Retina (tissue), 1 donor: ENCODE measurements around the gene CYP2U1.
"Not testable (repeated sequence)": the region's sequence is repeated elsewhere in the genome, so short reads cannot be mapped to it uniquely, and the experiment has no call there.

ENCODE experiments used
- DNase-seq: peaks from one replicate; pipeline ENCODE4 v3.0.0-alpha.2; 2016

CYP2U1 gene

DNA sequence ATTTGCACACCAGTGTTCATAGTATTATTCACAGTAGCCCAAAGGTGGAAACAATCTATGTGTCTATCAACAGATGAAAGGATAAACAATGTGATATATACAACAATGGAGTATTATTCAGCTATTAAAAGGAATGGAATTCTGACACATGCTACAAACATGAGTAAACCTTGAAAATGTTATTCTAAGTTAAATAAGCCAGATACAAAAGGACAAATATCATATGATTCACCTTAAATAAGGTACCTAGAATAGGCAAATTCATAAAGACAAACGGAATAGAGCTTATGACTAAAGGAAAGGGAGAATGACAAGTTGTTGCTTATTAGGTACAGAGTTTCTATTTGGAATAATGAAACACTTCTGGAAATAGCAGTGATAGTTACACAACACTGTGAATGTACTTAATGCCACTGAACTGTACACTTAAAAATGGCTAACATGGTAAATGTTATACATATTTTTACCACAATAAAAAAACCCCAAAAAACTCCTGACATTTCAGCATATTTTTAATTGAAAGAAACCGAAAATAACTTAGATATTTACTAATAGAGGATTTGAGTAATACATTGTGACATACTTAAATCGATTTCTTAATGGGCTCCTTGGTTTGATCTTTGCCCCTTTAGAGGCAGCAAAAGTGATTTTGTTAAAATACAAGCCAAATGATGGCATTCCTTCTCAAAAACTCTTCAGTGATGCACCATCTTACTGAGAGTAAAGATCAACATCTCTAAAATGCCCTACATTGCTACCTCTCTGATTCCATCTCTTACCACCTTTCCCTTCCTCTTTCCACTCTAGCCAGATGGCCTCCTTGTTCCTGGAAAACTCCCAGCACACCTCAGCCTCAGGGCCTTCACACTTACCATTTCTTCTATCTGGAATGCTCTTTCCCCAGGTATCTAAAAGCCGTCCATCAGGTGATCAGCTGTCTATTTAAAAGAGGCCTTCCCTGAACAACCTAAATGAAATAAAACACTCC is 8.6 kb upstream of the CYP2U1 start:
- no peak for DNase-seq

- not testable (repeated sequence) for DNase-seq
These were observed 5.6 kb upstream of the CYP2U1 start for GRCh38 chr4:107925713-107926112.

- DNase-seq: not testable (repeated sequence)
These were observed 4.5 kb upstream of the CYP2U1 start for GRCh38 chr4:107926875-107927274.

DNA sequence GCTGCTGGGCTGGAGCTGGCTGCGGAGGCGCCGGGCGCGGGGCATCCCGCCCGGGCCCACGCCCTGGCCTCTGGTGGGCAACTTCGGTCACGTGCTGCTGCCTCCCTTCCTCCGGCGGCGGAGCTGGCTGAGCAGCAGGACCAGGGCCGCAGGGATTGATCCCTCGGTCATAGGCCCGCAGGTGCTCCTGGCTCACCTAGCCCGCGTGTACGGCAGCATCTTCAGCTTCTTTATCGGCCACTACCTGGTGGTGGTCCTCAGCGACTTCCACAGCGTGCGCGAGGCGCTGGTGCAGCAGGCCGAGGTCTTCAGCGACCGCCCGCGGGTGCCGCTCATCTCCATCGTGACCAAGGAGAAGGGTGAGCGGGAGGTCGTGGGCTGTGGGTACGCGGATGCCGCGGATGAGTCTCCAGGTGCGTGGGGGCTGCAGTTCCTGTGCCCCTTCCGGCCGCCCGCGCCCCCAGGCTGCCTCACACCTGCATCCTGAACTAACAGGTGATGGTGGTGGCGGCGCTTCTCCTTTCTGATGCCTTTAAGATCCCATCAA is 499 bp downstream of the CYP2U1 start:
- peak; percentile 83 for DNase-seq

DNA sequence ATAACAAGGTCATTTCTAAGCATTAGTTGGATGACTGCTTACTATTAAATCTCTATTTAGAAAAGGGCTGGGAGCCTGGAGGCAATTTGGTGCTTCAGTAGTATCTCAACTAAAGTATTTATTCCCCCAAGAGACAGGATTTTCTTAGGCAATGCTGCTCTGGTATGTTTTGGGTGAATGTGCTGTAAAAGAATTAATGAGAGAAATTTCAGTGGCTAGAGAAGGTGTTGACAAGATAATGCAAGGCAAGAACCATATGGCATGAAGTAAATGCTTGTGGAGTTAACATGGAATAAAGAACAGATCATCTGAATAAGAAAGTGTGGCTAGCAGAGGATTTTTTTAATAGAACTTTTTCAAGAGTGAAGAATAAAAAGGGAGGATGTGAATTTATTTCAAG is 3.9 kb downstream of the CYP2U1 start:
- DNase-seq: no peak

DNA sequence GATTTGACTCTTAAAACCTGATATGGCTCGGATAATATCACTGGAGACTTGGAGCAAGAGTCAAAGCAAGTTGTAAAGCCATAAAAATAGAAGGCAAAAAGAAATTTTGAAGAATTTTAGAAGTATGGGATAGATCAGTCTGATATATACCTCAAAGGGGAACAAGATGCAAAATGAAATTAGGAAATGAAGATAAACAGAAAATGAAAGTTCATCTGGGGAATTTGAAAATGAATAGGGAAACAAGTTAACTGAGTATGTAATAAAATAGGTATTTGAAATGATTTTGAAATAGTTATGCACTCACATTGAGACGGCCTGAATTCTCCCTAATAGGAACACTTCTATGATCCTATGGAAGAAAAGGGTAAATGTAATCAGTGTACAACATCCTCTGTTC is 5.7 kb downstream of the CYP2U1 start:
- no peak for DNase-seq

DNA sequence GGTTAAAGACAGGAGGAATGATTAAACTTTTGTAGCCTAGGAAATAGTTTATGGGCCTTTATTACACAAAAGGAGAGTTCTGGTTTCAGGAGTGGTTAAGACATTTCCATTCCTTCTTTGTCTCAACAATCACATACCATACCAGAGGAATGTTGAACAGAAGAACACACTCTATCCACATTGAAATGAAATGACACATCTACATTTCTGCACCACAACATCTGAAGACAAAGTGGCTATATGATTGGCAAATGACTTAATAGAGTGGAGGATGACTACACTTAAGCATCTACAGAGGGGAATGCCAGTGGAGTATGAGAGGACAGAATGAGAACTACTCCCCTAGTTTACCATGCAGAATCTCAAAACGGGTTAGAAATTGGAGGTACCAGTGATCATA is 8.0 kb downstream of the CYP2U1 start:
- no peak for DNase-seq

- DNase-seq: no peak
These were observed 14.5 kb downstream of the CYP2U1 start for GRCh38 chr4:107945809-107946208.

DNA sequence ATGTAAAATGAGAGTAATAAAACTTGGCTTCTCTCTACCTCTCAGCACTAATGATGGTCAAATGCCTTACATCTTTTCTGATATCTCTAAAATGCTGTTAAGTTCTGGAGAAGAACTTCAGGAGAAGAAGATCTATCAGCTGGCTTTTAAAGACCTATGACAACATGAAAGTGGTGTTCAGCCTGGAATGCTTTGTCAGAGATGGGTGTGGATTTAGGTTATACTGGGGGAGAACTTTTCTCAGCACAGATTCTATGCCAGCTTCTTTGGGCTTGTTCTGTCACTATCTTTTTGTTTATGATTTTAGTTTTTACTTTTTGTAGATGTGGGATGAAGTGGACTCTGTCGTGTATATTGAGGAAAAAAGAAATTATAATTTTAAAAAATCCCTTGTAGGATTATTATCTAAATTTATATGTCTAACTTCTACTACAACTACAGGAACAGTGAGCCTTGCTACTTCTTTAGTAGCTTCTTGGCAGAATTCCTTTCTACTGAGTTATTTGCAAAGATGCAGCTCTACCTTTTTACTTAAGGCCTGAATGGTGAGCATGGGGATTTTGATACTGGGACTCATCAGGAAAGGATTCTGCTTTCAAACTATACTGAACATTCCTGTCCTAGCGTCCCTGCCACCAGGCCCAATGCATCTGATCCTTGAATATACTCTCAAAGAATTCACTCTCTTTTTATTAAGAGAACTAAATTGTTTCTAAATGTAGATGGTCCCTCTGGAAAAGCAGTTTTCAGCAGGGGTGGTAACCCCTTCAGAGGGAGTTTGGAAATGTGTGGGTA is 19.6 kb downstream of the CYP2U1 start:
- no peak for DNase-seq

DNA sequence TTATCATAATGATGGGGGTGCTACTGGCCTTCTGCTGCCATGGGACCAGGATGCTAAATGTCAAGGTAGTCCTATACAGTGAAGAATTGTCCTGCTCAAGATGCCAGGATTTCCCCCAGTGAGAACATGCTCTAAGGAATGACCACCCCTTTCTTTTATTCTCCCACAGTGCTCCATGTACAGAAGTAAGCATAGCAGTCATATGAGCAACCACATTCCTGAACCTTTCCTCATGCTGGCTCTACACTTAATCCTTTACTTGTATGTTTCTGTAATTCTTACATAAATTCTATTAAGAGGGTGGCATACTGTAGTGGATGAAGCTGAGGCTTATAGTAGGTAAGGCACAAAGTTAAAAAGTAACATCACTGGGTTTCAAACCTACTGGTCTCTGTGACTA is 20.2 kb downstream of the CYP2U1 start:
- no peak for DNase-seq

GRCh38 chr4:107956011-107956410 is 24.7 kb downstream of the CYP2U1 start:
- DNase-seq: no peak

DNA sequence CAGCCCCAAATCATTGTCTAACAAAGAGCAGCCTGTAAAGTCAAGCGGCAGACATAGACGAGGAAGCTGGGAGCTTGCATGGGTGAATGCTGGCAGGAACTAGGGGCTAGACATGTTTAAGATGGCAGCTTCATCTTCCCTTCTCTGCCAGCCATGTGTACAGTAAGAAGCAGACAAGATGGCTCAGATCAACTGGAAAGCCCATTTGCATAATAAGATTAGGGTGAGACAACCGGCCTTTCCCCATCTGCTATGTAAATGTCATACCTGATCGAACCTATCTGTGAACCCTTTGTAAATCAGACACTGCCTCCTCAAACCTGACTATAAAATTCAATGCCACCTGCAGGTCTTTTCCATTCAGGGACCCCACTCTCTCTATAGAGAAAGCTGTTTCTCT is 35.6 kb downstream of the CYP2U1 start:
- DNase-seq: peak; percentile 1

GRCh38 chr4:107967519-107967918 is 36.2 kb downstream of the CYP2U1 start:
- DNase-seq: not testable (repeated sequence)

GRCh38 chr4:107967921-107968320 is 36.6 kb downstream of the CYP2U1 start:
- DNase-seq: not testable (repeated sequence)

GRCh38 chr4:107970063-107970798 is 38.9 kb downstream of the CYP2U1 start:
- DNase-seq: no peak

DNA sequence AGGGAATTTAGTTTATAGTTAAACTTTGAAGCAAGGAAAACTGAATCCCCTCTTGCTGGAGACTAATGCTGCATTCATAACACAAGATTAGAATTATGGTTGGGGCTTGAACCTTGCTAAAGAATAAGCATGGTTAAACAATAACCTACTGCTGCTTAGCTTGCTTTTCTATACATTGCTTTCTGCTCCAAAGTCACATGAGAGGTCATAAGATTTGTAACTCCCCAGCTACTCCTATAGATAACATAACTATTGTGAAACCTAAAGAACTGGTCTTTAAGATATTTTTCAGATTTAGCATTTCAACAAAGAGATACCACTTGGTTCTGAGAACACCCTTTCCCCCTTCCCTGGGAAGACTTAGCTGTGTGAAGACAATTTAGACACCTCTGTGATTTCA is 41.3 kb downstream of the CYP2U1 start:
- no peak for DNase-seq

DNA sequence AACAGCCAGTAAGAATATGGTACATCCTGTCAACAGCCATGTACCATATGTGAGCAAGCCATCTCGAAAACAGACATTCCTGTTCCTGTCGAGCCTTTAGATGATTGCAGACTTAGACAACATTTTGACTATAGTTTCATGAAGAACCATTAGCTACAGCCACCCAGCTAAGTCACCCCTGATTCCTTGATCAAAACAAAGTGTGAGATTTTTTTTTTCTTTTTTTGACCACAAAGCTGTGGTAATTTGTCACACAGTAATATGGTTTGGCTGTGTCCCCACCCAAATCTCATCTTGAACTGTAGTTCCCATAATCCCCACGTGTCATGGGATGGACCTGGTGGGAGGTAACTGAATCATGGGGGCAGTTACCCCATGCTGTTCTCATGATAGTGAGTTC is 43.2 kb downstream of the CYP2U1 start:
- DNase-seq: no peak

GRCh38 chr4:107977482-107977881 is 46.1 kb downstream of the CYP2U1 start:
- no peak for DNase-seq

GRCh38 chr4:107977966-107978705 is 46.8 kb downstream of the CYP2U1 start:
- no peak for DNase-seq

DNA sequence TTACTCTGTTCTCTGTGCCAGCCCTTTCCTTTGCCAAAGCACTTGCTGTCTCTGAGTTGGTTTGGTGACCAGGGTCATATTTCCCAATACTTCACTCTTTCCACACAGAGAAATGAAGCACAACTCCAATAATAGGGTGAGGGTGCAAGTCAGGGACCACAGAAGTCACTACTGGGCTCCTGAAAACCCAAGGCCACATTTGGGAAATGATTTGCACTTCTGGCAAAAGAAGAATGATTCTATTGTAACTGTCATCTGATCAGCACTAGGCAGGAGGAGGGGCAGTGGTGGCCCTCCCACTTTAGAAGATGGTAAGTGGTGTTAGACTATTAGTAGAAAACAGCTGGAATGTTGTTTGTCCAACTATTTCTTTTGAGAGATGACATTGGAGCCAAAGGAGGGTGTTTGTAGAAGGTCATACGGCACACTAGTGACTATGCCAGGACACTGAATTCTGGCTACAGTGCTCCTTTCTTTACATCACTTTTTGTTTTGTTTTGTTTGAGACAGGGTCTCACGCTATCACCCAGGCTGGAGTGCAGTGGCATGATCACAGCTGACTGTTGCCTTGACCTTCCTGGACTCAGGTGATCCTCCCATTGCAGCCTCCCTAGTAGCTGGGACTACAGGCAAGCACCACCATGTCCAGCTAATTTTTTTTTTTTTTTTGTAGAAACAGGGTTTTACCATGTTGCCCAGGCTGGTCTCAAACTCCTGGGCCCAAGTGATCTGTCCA is 47.5 kb downstream of the CYP2U1 start:
- DNase-seq: no peak
